HL-60 (cell line): Measurements from ENCODE around the gene CCDC61.

Experiments used
- DNase-seq, 2 experiments: peaks; one replicate each; pipeline ENCODE4 v3.0.0-alpha.2; 2010 to 2020; ENCODE audit warnings: low read depth in 1 of 2, low spot score in 1 of 2
- H3K27ac ChIP-seq: fragments of 250-450 bp; sonication (Bioruptor Pico); replicated peaks from 2 replicates; pipeline ENCODE4 v1.5.1; 2020; ENCODE audit warnings: mild to moderate bottlenecking, moderate library complexity
- H3K27me3 ChIP-seq: fragments of 250-450 bp; sonication (Bioruptor Pico); 2 replicates; pipeline ENCODE4 v1.5.1; 2021; ENCODE audit warnings: mild to moderate bottlenecking, moderate library complexity; ENCODE audit not compliant: insufficient read depth, poor library complexity, severe bottlenecking
- H3K4me3 ChIP-seq: replicated peaks from 2 replicates; pipeline ENCODE4 v1.5.1; 2011; ENCODE audit warnings: mild to moderate bottlenecking, control low read depth, low read length; ENCODE audit not compliant: insufficient read depth
- CTCF ChIP-seq: IDR thresholded peaks from one replicate; pipeline ENCODE4 v1.5.1; 2011; ENCODE audit warnings: low read length, control low read depth, inconsistent platforms; ENCODE audit not compliant: insufficient read depth
- GABPA ChIP-seq: IDR thresholded peaks from 2 replicates; pipeline ENCODE4 v1.6.1; 2012; ENCODE audit warnings: low read depth
- POLR2AphosphoS5 ChIP-seq: IDR thresholded peaks from 2 replicates; pipeline ENCODE4 v1.6.1; 2012; ENCODE audit warnings: low read depth
- REST ChIP-seq: IDR thresholded peaks from 2 replicates; pipeline ENCODE4 v1.6.1; 2012; ENCODE audit warnings: low read depth; ENCODE audit not compliant: insufficient replicate concordance
- SPI1 ChIP-seq: IDR thresholded peaks from 2 replicates; pipeline ENCODE4 v1.6.1; 2012; ENCODE audit warnings: low read depth, mild to moderate bottlenecking, borderline replicate concordance

The CCDC61 gene

GRCh38 chr19:46017095-46017429, 21.8 kb downstream of the CCDC61 start:
- Histone ChIP-seq H3K27me3 (no peaks in the 10 kb centered on the region), H3K27ac (no peak overlapping the region), H3K4me3 (no peak overlapping the region)
- DNase-seq = no peak
- TF ChIP-seq REST (no peak), CTCF (no peak), POLR2AphosphoS5 (no peak), SPI1 (no peak), GABPA (no peak)

GRCh38 chr19:46017874-46018675, 22.8 kb downstream of the CCDC61 start:
- no peak for DNase-seq
- Histone ChIP-seq H3K27me3 (no peaks in the 10 kb centered on the region), H3K4me3 (no peak overlapping the region), H3K27ac (no peak overlapping the region)
- no peak for TF ChIP-seq SPI1
- no peak for TF ChIP-seq GABPA
- TF ChIP-seq POLR2AphosphoS5 = no peak

- Histone ChIP-seq H3K4me3 (no peak overlapping the region), H3K27me3 (no peaks in the 10 kb centered on the region), H3K27ac (no peak overlapping the region)
- TF ChIP-seq REST = no peak
- no peak for DNase-seq
These were observed 23.5 kb downstream of the CCDC61 start for GRCh38 chr19:46018729-46019251.

GRCh38 chr19:46019270-46019669, 24.0 kb downstream of the CCDC61 start:
- Histone ChIP-seq H3K27ac (no peak overlapping the region), H3K27me3 (no peaks in the 10 kb centered on the region), H3K4me3 (no peak overlapping the region)
- TF ChIP-seq REST (no peak), POLR2AphosphoS5 (no peak), SPI1 (no peak), GABPA (no peak), CTCF (no peak)
- no peak for DNase-seq
